OCI-LY7 (cell line): ENCODE measurements around the gene TIGD2. TPM values are rescaled to one million over a fixed set of nuclear protein-coding genes. Genes with fewer than 3 reads are reported as not detected.

Experiments used
- BruUV-seq: library from RNA; stranded (reverse); fragments of 400-500 nt; replicated peaks from 2 replicates; lab custom pipeline; 2021; lab: Mats Ljungman, UMichigan
- CTCF ChIA-PET: fragments of 300-600 bp; sonication (Branson Sonifier 250); formaldehyde crosslinking; loops from one replicate; lab custom pipeline; 2022; ENCODE audit warnings: antibody characterized with exemption; ENCODE audit not compliant: unreplicated experiment; lab: Charles Lee
- POLR2A ChIA-PET: fragments of 300-600 bp; sonication (Branson Sonifier 250); formaldehyde crosslinking; loops from one replicate; lab custom pipeline; 2022; ENCODE audit warnings: antibody characterized with exemption; lab: Charles Lee
- DNase-seq: peaks from one replicate; pipeline ENCODE4 v3.0.0-alpha.2; 2015; ENCODE audit warnings: low spot score
- H2AFZ ChIP-seq: fragments of 200-600 bp; sonication (generic), shearing (Covaris generic); 2 replicates; pipeline ENCODE4 v1.6.1; 2014; ENCODE audit warnings: mild to moderate bottlenecking, antibody characterized with exemption, low read length, moderate library complexity
- H3K27ac ChIP-seq: fragments of 200-600 bp; sonication (generic); 2 replicates; pipeline ENCODE4 v1.5.1; 2014; ENCODE audit warnings: mixed run types, low read depth, mild to moderate bottlenecking, moderate library complexity, low read length, inconsistent platforms; ENCODE audit not compliant: poor library complexity, severe bottlenecking
- H3K36me3 ChIP-seq: fragments of 200-600 bp; sonication (generic); 2 replicates; pipeline ENCODE4 v1.6.1; 2014; ENCODE audit warnings: mild to moderate bottlenecking, antibody characterized with exemption, low read length, moderate library complexity, mixed read lengths; ENCODE audit not compliant: insufficient read depth
- H3K4me1 ChIP-seq: fragments of 200-600 bp; sonication (generic); 2 replicates; pipeline ENCODE4 v1.5.1; 2014; ENCODE audit warnings: mild to moderate bottlenecking, low read length; ENCODE audit not compliant: insufficient read depth, poor library complexity, severe bottlenecking
- H3K4me2 ChIP-seq: fragments of 200-600 bp; sonication (generic); 2 replicates; pipeline ENCODE4 v1.6.1; 2014; ENCODE audit warnings: mild to moderate bottlenecking, low read length
- H3K4me3 ChIP-seq: fragments of 200-600 bp; sonication (generic); 2 replicates; pipeline ENCODE4 v1.5.1; 2014; ENCODE audit warnings: mild to moderate bottlenecking, low read depth, low read length; ENCODE audit not compliant: poor library complexity, severe bottlenecking
- H3K79me2 ChIP-seq: fragments of 200-600 bp; sonication (generic); 2 replicates; pipeline ENCODE4 v1.6.1; 2016; ENCODE audit warnings: low read depth, mild to moderate bottlenecking, low read length, moderate library complexity, mixed read lengths; ENCODE audit not compliant: insufficient read depth
- H3K9me2 ChIP-seq: fragments of 200-600 bp; sonication (generic); 2 replicates; pipeline ENCODE4 v1.6.1; 2016; ENCODE audit warnings: mild to moderate bottlenecking, low read length, mixed read lengths; ENCODE audit not compliant: insufficient read depth
- H3K9me3 ChIP-seq: fragments of 200-600 bp; sonication (generic); 2 replicates; pipeline ENCODE4 v1.6.1; 2014; ENCODE audit warnings: mild to moderate bottlenecking, mixed run types, low read length, mixed read lengths
- H4K20me1 ChIP-seq: fragments of 200-600 bp; sonication (generic); 2 replicates; pipeline ENCODE4 v1.6.1; 2014; ENCODE audit warnings: mild to moderate bottlenecking, antibody characterized with exemption, low read length, moderate library complexity, mixed read lengths; ENCODE audit not compliant: insufficient read depth
- CTCF ChIP-seq: fragments of 200-600 bp; sonication (generic); conservative IDR thresholded peaks from 2 replicates; pipeline ENCODE4 v1.5.1; 2014; ENCODE audit warnings: mild to moderate bottlenecking, antibody characterized with exemption, low read length, moderate library complexity, mixed read lengths
- EZH2phosphoT487 ChIP-seq: fragments of 200-600 bp; sonication (generic); IDR thresholded peaks from 2 replicates; pipeline ENCODE4 v1.6.1; 2018; ENCODE audit warnings: low read depth, borderline replicate concordance, mild to moderate bottlenecking, mixed run types, antibody characterized with exemption, low read length, moderate library complexity, mixed read lengths
- intact Hi-C: fragments of 100-400 bp; cut with micrococcal nuclease; formaldehyde crosslinking; loops from one replicate; pipeline ENCODE4 v1.10.0; 2022; ENCODE audit not compliant: unreplicated experiment
- total RNA-seq, 2 experiments: library from RNA; depleted of rRNA in 1 of 2; stranded (reverse); fragments of >200 nt in 1 of 2; shearing (Covaris generic) in 1 of 2; gene quantifications; 2 replicates each; pipeline ENCODE4 v1.2.3, GENCODE V29; 2014 to 2022

TIGD2 gene
- total RNA-seq, 2 experiments from 2014 or later = 6.3 to 10.0 TPM

GRCh38 chr4:89111833-89112563, 665 bp downstream of the TIGD2 start:
- TF ChIP-seq CTCF (no peak), EZH2phosphoT487 (no peak)
- no peaks in the 10 kb centered on the region for H3K9me2 ChIP-seq
- no peaks in the 10 kb centered on the region for H3K79me2 ChIP-seq
- H2AFZ ChIP-seq = peak overlapping the region; percentile 84
- POLR2A ChIA-PET = interaction anchor here (0.6 to 0.9 kb wide), 2 partner anchors 229 to 867 kb away, joined by 3 read pairs; no protein-coding TSS in a partner anchor
- no TSS peak for BruUV-seq
- H4K20me1 ChIP-seq = no peaks in the 10 kb centered on the region
- H3K36me3 ChIP-seq = no peaks in the 10 kb centered on the region
- intact Hi-C loops = loop anchor here (5.0 kb wide), 1 partner anchor 520 kb away; the partner anchor contains the start of gene HERC3
- peak overlapping the region; percentile 85 for H3K4me2 ChIP-seq
- peaks cover 9% of the 10 kb centered on the region for H3K4me1 ChIP-seq
- H3K9me3 ChIP-seq = no peaks in the 10 kb centered on the region
- peak overlapping the region; percentile 72 for H3K4me3 ChIP-seq
- DNase-seq = no peak
- no peak overlapping the region for H3K27ac ChIP-seq
- CTCF ChIA-PET = no interaction called here

- intact Hi-C loops = loop anchor here (5.0 kb wide), 1 partner anchor 521 kb away; the partner anchor contains the start of gene HERC3
- CTCF ChIA-PET = no interaction called here
These were observed 2.1 kb downstream of the TIGD2 start for GRCh38 chr4:89113415-89113814.

More at GRCh38 chr4:89113415-89113814, 2.1 kb downstream of the TIGD2 start:
- Histone ChIP-seq H3K4me3 (no peak overlapping the region), H3K9me3 (no peaks in the 10 kb centered on the region), H3K79me2 (no peaks in the 10 kb centered on the region), H3K27ac (no peak overlapping the region), H3K9me2 (no peaks in the 10 kb centered on the region), H2AFZ (no peak overlapping the region), H3K4me1 (peaks cover 9% of the 10 kb centered on the region), H3K36me3 (no peaks in the 10 kb centered on the region), H3K4me2 (no peak overlapping the region), H4K20me1 (no peaks in the 10 kb centered on the region)
- no TSS peak for BruUV-seq
- no peak for DNase-seq
- POLR2A ChIA-PET = no interaction called here
- TF ChIP-seq CTCF = no peak
- no peak for TF ChIP-seq EZH2phosphoT487
